ENCODE measurements around the gene FAM20C.

The FAM20C gene

GRCh38 chr7:304574-305409 is 112.4 kb downstream of the FAM20C start:
- no peak for DNase-seq (ENCODE audit: low read depth, low spot score)
- H3K4me3 ChIP-seq (ENCODE audit: low read length): no peak overlapping the region

GRCh38 chr7:305410-306151 is 113.2 kb downstream of the FAM20C start:
- no peak overlapping the region for H3K4me3 ChIP-seq (ENCODE audit: low read length)
- DNase-seq (ENCODE audit: low read depth, low spot score): no peak

- H3K4me3 ChIP-seq (ENCODE audit: low read length): no peak overlapping the region
- no peak for DNase-seq (ENCODE audit: low read depth, low spot score)
Observed at GRCh38 chr7:307970-308369, 115.6 kb downstream of the FAM20C start.

- no peak overlapping the region for H3K4me3 ChIP-seq (ENCODE audit: low read length)
- no peak for DNase-seq (ENCODE audit: low read depth, low spot score)
Observed at GRCh38 chr7:309586-310228, 117.3 kb downstream of the FAM20C start.

Measured in Jurkat, Clone E6-1 (cell line).